ENCODE measurements around the gene JUN.

DNA sequence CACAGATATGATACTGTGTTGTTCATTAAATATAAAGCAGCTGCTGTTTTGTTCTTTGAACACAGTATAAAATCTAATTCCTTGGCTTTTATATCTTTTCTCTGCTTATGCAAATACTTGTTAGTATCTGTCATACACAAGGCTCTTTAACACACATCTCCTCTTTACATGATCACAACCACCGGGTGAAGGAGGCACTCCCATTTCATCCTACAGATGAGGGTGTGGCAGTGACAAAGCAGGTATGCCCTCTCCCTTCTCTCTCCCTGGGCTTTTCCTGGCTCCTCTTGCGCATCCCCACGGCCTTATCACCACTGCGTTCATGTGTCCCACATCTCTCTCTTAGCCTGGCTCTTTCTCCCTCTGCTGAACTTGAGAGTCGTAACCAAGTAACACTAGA, 38.2 kb downstream of the JUN start:
- TF ChIP-seq, protein P1, sequence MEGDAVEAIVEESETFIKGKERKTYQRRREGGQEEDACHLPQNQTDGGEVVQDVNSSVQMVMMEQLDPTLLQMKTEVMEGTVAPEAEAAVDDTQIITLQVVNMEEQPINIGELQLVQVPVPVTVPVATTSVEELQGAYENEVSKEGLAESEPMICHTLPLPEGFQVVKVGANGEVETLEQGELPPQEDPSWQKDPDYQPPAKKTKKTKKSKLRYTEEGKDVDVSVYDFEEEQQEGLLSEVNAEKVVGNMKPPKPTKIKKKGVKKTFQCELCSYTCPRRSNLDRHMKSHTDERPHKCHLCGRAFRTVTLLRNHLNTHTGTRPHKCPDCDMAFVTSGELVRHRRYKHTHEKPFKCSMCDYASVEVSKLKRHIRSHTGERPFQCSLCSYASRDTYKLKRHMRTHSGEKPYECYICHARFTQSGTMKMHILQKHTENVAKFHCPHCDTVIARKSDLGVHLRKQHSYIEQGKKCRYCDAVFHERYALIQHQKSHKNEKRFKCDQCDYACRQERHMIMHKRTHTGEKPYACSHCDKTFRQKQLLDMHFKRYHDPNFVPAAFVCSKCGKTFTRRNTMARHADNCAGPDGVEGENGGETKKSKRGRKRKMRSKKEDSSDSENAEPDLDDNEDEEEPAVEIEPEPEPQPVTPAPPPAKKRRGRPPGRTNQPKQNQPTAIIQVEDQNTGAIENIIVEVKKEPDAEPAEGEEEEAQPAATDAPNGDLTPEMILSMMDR (conservative IDR thresholded peaks at IDR 0.05 in 1 of 2, IDR thresholded peaks at IDR 0.05 in 1 of 2; ENCODE audit: extremely low read depth in 1 of 2, insufficient read depth in 1 of 2, low read depth in 1 of 2, low read length in 2 of 2), result no peak
- no peak for TF ChIP-seq EZH2 (IDR thresholded peaks at IDR 0.05; ENCODE audit: borderline replicate concordance, low read length)
